UCSD-AML1 (cell line): ENCODE results near the gene SCOC.
A peak's percentile ranks its signal among the peaks of the same experiment; 100 is the strongest.
"Not testable (repeated sequence)": the region's sequence is repeated elsewhere in the genome, so short reads cannot be mapped to it uniquely, and the experiment has no call there.

ENCODE experiments used
- DNase-seq: peaks from one replicate; lab custom pipeline; 2025; ENCODE audit not compliant: unreplicated experiment; lab: John Stamatoyannopoulos, UW

Gene SCOC

GRCh38 chr4:140359562-140360427 is 13.7 kb upstream of the SCOC start:
- peak; percentile 63 for DNase-seq

GRCh38 chr4:140361099-140361498 is 12.3 kb upstream of the SCOC start:
- DNase-seq, result no peak

- no peak for DNase-seq
Measured at GRCh38 chr4:140363051-140363450, 10.4 kb upstream of the SCOC start.

- no peak for DNase-seq
Measured at GRCh38 chr4:140363558-140363957, 9.9 kb upstream of the SCOC start.

- DNase-seq, result no peak
Measured at GRCh38 chr4:140367738-140368137, 5.7 kb upstream of the SCOC start.

GRCh38 chr4:140368686-140369085 is 4.8 kb upstream of the SCOC start:
- no peak for DNase-seq

GRCh38 chr4:140372751-140373327 is 607 bp upstream of the SCOC start:
- DNase-seq, result peak; percentile 25

- DNase-seq, result no peak
Measured at GRCh38 chr4:140374130-140374477, 658 bp downstream of the SCOC start.

- no peak for DNase-seq
Measured at GRCh38 chr4:140382732-140383131, 9.3 kb downstream of the SCOC start.

- DNase-seq, result no peak
Measured at GRCh38 chr4:140388015-140388414, 14.6 kb downstream of the SCOC start.

- DNase-seq, result no peak
Measured at GRCh38 chr4:140395668-140396067, 22.2 kb downstream of the SCOC start.

- no peak for DNase-seq
Measured at GRCh38 chr4:140400111-140400510, 26.7 kb downstream of the SCOC start.

- no peak for DNase-seq
Measured at GRCh38 chr4:140406292-140406691, 32.8 kb downstream of the SCOC start.

GRCh38 chr4:140408974-140409373 is 35.5 kb downstream of the SCOC start:
- no peak for DNase-seq

GRCh38 chr4:140413130-140413969 is 39.9 kb downstream of the SCOC start:
- not testable (repeated sequence) for DNase-seq

GRCh38 chr4:140423106-140423505 is 49.7 kb downstream of the SCOC start:
- DNase-seq, result no peak

- no peak for DNase-seq
Measured at GRCh38 chr4:140426610-140427105, 53.2 kb downstream of the SCOC start.

GRCh38 chr4:140427106-140427918 is 53.9 kb downstream of the SCOC start, which contains the start of gene CLGN:
Gene CLGN, minus strand, starts transcription at chr4:140427648. Its CDS starts 14,570 bp downstream, at chr4:140413078.
- peak; percentile 20 for DNase-seq

GRCh38 chr4:140427919-140428471 is 54.5 kb downstream of the SCOC start:
- no peak for DNase-seq
